ENCODE data around the gene TAPT1.

DNA sequence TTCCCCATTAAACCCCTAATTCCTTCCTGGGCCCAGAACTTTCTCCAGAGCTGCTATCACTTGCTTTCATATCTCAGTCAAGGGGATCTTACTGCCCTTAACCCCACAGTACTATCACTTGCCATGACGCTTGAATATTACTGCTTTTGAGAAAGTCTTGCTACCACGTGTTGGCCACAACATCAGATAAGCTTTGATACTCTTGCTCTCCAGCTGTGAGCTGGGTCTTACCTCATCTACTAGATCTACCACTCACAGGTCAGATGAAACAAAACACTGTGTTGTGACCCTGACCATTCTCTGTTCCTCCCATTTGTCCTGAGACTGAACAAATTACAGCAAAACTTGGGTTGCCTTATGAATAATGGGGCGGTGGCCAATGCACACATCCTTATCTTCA lies 12.1 kb upstream of the TAPT1 start:
- TF ChIP-seq, protein P1, sequence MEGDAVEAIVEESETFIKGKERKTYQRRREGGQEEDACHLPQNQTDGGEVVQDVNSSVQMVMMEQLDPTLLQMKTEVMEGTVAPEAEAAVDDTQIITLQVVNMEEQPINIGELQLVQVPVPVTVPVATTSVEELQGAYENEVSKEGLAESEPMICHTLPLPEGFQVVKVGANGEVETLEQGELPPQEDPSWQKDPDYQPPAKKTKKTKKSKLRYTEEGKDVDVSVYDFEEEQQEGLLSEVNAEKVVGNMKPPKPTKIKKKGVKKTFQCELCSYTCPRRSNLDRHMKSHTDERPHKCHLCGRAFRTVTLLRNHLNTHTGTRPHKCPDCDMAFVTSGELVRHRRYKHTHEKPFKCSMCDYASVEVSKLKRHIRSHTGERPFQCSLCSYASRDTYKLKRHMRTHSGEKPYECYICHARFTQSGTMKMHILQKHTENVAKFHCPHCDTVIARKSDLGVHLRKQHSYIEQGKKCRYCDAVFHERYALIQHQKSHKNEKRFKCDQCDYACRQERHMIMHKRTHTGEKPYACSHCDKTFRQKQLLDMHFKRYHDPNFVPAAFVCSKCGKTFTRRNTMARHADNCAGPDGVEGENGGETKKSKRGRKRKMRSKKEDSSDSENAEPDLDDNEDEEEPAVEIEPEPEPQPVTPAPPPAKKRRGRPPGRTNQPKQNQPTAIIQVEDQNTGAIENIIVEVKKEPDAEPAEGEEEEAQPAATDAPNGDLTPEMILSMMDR (IDR thresholded peaks at IDR 0.05 in 8 of 11, conservative IDR thresholded peaks at IDR 0.05 in 3 of 11) = no peak
- TF ChIP-seq POLR2A (IDR thresholded peaks at IDR 0.05) = no peak
- no peak for TF ChIP-seq POLR2AphosphoS5 (IDR thresholded peaks at IDR 0.05)
